Stimulated activated CD8-positive, alpha-beta memory T cell treated with anti-CD3 and anti-CD28 coated beads, Interleukin-7, amount 100 ng/mL, for 4 hours (primary cell): ENCODE measurements around the gene ALKBH3.

Experiments used
- DNase-seq, 2 donors: peaks; one replicate each; pipeline ENCODE4 v3.0.0-alpha.2; 2020; ENCODE audit warnings: low read depth in 2 of 2

The ALKBH3 gene

GRCh38 chr11:43894546-43894945, 13.9 kb downstream of the ALKBH3 start:
- no peak for DNase-seq

- DNase-seq: no peak
Measured at GRCh38 chr11:43895601-43896000, 15.0 kb downstream of the ALKBH3 start.

GRCh38 chr11:43898574-43898973, 17.9 kb downstream of the ALKBH3 start:
- no peak for DNase-seq

- no peak for DNase-seq
Measured at GRCh38 chr11:43899094-43899493, 18.5 kb downstream of the ALKBH3 start.

GRCh38 chr11:43901551-43901950, 20.9 kb downstream of the ALKBH3 start:
- no peak for DNase-seq

- no peak for DNase-seq
Measured at GRCh38 chr11:43903078-43903477, 22.4 kb downstream of the ALKBH3 start.

GRCh38 chr11:43903969-43904368, 23.3 kb downstream of the ALKBH3 start:
- DNase-seq: no peak

- no peak for DNase-seq
Measured at GRCh38 chr11:43904742-43905535, 24.3 kb downstream of the ALKBH3 start.

- DNase-seq: no peak
Measured at GRCh38 chr11:43905813-43906241, 25.2 kb downstream of the ALKBH3 start.

- no peak for DNase-seq
Measured at GRCh38 chr11:43907028-43907975, 26.7 kb downstream of the ALKBH3 start.

- DNase-seq: no peak
Measured at GRCh38 chr11:43908191-43908590, 27.6 kb downstream of the ALKBH3 start.

GRCh38 chr11:43908683-43909082, 28.1 kb downstream of the ALKBH3 start:
- DNase-seq: no peak

- no peak for DNase-seq
Measured at GRCh38 chr11:43913829-43914380, 33.3 kb downstream of the ALKBH3 start.

- DNase-seq: no peak
Measured at GRCh38 chr11:43914466-43914865, 33.8 kb downstream of the ALKBH3 start.

GRCh38 chr11:43916621-43917020, 36.0 kb downstream of the ALKBH3 start:
- DNase-seq: no peak

- DNase-seq: no peak
Measured at GRCh38 chr11:43917851-43918250, 37.2 kb downstream of the ALKBH3 start.

GRCh38 chr11:43918662-43919061, 38.0 kb downstream of the ALKBH3 start:
- DNase-seq: no peak

GRCh38 chr11:43919852-43920597, 39.4 kb downstream of the ALKBH3 start:
- no peak for DNase-seq

- DNase-seq: no peak
Measured at GRCh38 chr11:43920598-43921419, 40.2 kb downstream of the ALKBH3 start.

- DNase-seq: no peak
Measured at GRCh38 chr11:43921561-43922294, 41.1 kb downstream of the ALKBH3 start.
